ENCODE measurements around the gene COL5A1.
"Not testable (repeated sequence)": the region's sequence is repeated elsewhere in the genome, so short reads cannot be mapped to it uniquely, and the experiment has no call there.

Gene COL5A1

GRCh38 chr9:134693641-134694367 is 52.2 kb downstream of the COL5A1 start:
- peak; percentile 33 for DNase-seq

GRCh38 chr9:134694368-134694665 is 52.7 kb downstream of the COL5A1 start:
- no peak for DNase-seq

- DNase-seq = peak; percentile 23
Observed at GRCh38 chr9:134694714-134695113, 53.1 kb downstream of the COL5A1 start.

GRCh38 chr9:134695144-134695543 is 53.5 kb downstream of the COL5A1 start:
- DNase-seq = peak; percentile 24

- DNase-seq = no peak
Observed at GRCh38 chr9:134696433-134696832, 54.8 kb downstream of the COL5A1 start.

- DNase-seq = no peak
Observed at GRCh38 chr9:134698111-134698510, 56.5 kb downstream of the COL5A1 start.

- DNase-seq = peak; percentile 73
Observed at GRCh38 chr9:134698587-134699342, 57.2 kb downstream of the COL5A1 start.

- DNase-seq = no peak
Observed at GRCh38 chr9:134699343-134699740, 57.7 kb downstream of the COL5A1 start.

GRCh38 chr9:134700636-134701350 is 59.2 kb downstream of the COL5A1 start:
- DNase-seq = no peak

GRCh38 chr9:134701581-134702259 is 60.1 kb downstream of the COL5A1 start:
- DNase-seq = no peak

- no peak for DNase-seq
Observed at GRCh38 chr9:134702291-134702690, 60.7 kb downstream of the COL5A1 start.

- not testable (repeated sequence) for DNase-seq
Observed at GRCh38 chr9:134703730-134704114, 62.1 kb downstream of the COL5A1 start.

- DNase-seq = peak; percentile 79
Observed at GRCh38 chr9:134704498-134704897, 62.9 kb downstream of the COL5A1 start.

GRCh38 chr9:134705786-134706185 is 64.2 kb downstream of the COL5A1 start:
- DNase-seq = no peak

GRCh38 chr9:134706522-134706921 is 64.9 kb downstream of the COL5A1 start:
- DNase-seq = no peak

- DNase-seq = peak; percentile 92
Observed at GRCh38 chr9:134707031-134707680, 65.6 kb downstream of the COL5A1 start.

- DNase-seq = no peak
Observed at GRCh38 chr9:134707731-134708671, 66.4 kb downstream of the COL5A1 start.

GRCh38 chr9:134708672-134709038 is 67.1 kb downstream of the COL5A1 start:
- no peak for DNase-seq

- peak; percentile 80 for DNase-seq
Observed at GRCh38 chr9:134709512-134710270, 68.1 kb downstream of the COL5A1 start.

GRCh38 chr9:134710271-134710540 is 68.6 kb downstream of the COL5A1 start:
- DNase-seq = no peak

GRCh38 chr9:134710901-134711300 is 69.3 kb downstream of the COL5A1 start:
- DNase-seq = no peak

Measured in left hindlimb (tissue), 1 donor.